Astrocyte (in vitro differentiated cells and primary cell): Measurements from ENCODE around the gene ZNF469.

Experiments
- CTCF ChIP-seq: IDR thresholded peaks from 2 replicates; pipeline ENCODE4 v1.5.1; 2011; ENCODE audit warnings: low read depth, mild to moderate bottlenecking, inconsistent platforms, low read length, moderate library complexity; ENCODE audit not compliant: insufficient read depth
- EZH2 ChIP-seq: IDR thresholded peaks from 2 replicates; pipeline ENCODE4 v1.6.1; 2012; ENCODE audit warnings: mild to moderate bottlenecking, low read length, inconsistent platforms; ENCODE audit not compliant: insufficient read depth

GRCh38 chr16:88345031-88345720 is 37.6 kb upstream of the ZNF469 start:
- TF ChIP-seq CTCF = no peak
- TF ChIP-seq EZH2 = no peak
